ENCODE measurements around the gene SSTR5. TPM values are rescaled to one million over a fixed set of nuclear protein-coding genes. Genes with fewer than 3 reads are reported as not detected.
A peak's percentile ranks its signal among the peaks of the same experiment; 100 is the strongest.

Gene SSTR5
- total and polyA plus RNA-seq, 2 experiments from 2014 or later = 0.77 to 1.3 TPM

DNA sequence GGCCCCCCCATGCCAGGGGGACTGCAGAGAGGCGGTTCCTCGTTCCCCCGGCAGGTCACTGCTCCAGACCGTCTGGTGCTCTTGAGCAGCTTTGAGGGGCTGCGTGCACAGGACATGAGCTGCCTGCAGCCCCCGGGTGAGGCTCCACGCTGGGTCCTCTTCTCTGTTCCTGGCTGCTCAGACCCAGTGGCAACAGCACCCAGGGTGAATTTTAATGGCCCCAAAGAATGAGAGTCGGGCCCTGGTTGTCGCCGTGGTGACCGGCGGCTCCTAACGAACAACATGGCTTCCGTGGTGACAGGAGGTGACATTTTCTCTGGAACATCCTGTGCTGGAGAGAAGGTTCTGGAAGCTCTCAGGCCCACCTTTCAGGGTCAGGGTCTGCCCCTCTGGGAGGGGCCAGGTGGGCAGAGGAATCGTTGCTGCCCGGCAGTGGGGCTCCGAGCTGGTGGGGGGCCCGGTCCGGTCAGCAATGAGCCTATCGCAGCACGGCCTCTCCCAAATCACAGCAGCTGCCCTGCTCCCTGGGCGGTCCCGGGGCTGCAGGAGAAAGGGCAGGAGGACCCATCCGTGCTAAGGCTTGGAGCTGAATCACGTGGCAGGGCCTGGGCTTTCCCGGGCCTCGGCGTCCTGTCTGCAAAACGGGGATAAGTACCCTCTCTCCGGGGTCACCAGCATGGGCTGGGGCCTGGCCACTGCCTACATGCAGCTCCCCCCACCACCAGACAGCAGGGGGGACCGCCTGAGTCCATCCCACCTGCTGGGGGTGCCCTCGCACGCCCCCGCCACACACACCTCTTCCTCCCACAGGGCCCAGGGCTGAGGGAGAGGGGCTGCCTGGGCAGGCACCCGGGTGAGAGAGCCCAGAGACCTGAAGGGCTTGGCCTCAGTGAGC lies 26.9 kb downstream of the SSTR5 start:
- no peak for DNase-seq (ENCODE audit: low spot score)
- no peaks in the 10 kb centered on the region for H3K9me2 ChIP-seq (replicated peaks; ENCODE audit: insufficient read depth)
- H3K79me2 ChIP-seq = no peaks in the 10 kb centered on the region
- no peak overlapping the region for H2AFZ ChIP-seq
- no peaks in the 10 kb centered on the region for H3K27me3 ChIP-seq
- H3K4me1 ChIP-seq (ENCODE audit: insufficient read depth) = peaks cover 7% of the 10 kb centered on the region
- no peaks in the 10 kb centered on the region for H3K36me3 ChIP-seq (replicated peaks; ENCODE audit: insufficient read depth, low read depth)
- no peak overlapping the region for H3K4me3 ChIP-seq
- H3K4me2 ChIP-seq = no peak overlapping the region
- 81% methylated on average over 34 of the region's 35 CpGs for WGBS (ENCODE audit: low lambda C conversion rate, missing lambda C conversion rate)
- TF ChIP-seq, protein P1, sequence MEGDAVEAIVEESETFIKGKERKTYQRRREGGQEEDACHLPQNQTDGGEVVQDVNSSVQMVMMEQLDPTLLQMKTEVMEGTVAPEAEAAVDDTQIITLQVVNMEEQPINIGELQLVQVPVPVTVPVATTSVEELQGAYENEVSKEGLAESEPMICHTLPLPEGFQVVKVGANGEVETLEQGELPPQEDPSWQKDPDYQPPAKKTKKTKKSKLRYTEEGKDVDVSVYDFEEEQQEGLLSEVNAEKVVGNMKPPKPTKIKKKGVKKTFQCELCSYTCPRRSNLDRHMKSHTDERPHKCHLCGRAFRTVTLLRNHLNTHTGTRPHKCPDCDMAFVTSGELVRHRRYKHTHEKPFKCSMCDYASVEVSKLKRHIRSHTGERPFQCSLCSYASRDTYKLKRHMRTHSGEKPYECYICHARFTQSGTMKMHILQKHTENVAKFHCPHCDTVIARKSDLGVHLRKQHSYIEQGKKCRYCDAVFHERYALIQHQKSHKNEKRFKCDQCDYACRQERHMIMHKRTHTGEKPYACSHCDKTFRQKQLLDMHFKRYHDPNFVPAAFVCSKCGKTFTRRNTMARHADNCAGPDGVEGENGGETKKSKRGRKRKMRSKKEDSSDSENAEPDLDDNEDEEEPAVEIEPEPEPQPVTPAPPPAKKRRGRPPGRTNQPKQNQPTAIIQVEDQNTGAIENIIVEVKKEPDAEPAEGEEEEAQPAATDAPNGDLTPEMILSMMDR (IDR thresholded peaks at IDR 0.05; ENCODE audit: poor library complexity) = no peak
- no peak for TF ChIP-seq EZH2 (IDR thresholded peaks at IDR 0.05; ENCODE audit: borderline replicate concordance)
- no peak for TF ChIP-seq EZH2phosphoT487 (IDR thresholded peaks at IDR 0.05; ENCODE audit: low read depth, severe bottlenecking, unreplicated experiment)
- H3K27ac ChIP-seq = no peak overlapping the region
- H3K9me3 ChIP-seq (ENCODE audit: low read depth) = no peaks in the 10 kb centered on the region
- no peaks in the 10 kb centered on the region for H4K20me1 ChIP-seq (ENCODE audit: insufficient read depth, poor library complexity, severe bottlenecking)

DNA sequence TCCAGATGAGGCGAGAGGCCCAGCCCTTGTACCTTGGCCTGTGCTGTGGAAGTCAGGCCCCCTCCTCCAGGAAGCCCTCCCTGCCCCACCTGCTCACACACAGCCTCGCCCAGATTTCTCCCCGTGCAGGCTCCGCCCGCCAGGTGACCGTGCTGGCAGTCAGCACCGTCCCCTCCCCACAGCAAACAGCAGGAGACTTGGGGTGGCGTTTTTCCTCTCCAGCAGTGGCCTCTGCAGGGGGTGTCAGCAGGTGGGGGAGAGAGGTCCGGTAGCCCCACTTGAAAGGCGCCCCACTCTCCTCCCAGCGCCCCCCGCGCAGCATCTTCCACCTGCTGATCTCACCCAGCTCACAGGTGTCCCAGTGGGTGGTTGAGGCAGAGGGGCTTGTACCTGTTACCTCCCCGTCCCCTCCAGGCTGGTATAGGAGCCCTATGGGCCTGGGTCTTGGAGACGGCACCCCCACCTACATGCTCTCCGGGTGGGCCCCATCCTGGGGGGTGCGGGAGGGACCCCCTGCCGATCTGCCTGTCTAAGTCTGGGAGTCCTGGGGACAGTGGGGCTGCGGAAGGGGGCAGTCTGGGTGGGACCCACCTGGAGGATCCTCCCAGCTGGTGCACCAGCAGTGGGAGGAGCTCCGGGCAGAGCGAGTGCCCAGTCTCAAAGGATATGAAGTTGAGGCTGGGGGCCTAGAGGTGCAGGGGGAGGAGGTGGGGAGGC lies 27.7 kb downstream of the SSTR5 start:
- DNase-seq (ENCODE audit: low spot score) = peak; percentile 53
- H3K9me2 ChIP-seq (replicated peaks; ENCODE audit: insufficient read depth) = no peaks in the 10 kb centered on the region
- H3K27me3 ChIP-seq = no peaks in the 10 kb centered on the region
- H3K4me2 ChIP-seq = no peak overlapping the region
- no peak overlapping the region for H3K27ac ChIP-seq
- 83% methylated on average over 21 of the region's 21 CpGs for WGBS (ENCODE audit: low lambda C conversion rate, missing lambda C conversion rate)
- H2AFZ ChIP-seq = no peak overlapping the region
- H3K79me2 ChIP-seq = no peaks in the 10 kb centered on the region
- H3K36me3 ChIP-seq (replicated peaks; ENCODE audit: insufficient read depth, low read depth) = no peaks in the 10 kb centered on the region
- H4K20me1 ChIP-seq (ENCODE audit: insufficient read depth, poor library complexity, severe bottlenecking) = no peaks in the 10 kb centered on the region
- no peaks in the 10 kb centered on the region for H3K9me3 ChIP-seq (ENCODE audit: low read depth)
- H3K4me3 ChIP-seq = no peak overlapping the region
- TF ChIP-seq, protein P1 (IDR thresholded peaks at IDR 0.05; ENCODE audit: poor library complexity) = no peak
- TF ChIP-seq EZH2 (IDR thresholded peaks at IDR 0.05; ENCODE audit: borderline replicate concordance) (no peak), EZH2phosphoT487 (IDR thresholded peaks at IDR 0.05; ENCODE audit: low read depth, severe bottlenecking, unreplicated experiment) (no peak)
- H3K4me1 ChIP-seq (ENCODE audit: insufficient read depth) = peaks cover 7% of the 10 kb centered on the region

DNA sequence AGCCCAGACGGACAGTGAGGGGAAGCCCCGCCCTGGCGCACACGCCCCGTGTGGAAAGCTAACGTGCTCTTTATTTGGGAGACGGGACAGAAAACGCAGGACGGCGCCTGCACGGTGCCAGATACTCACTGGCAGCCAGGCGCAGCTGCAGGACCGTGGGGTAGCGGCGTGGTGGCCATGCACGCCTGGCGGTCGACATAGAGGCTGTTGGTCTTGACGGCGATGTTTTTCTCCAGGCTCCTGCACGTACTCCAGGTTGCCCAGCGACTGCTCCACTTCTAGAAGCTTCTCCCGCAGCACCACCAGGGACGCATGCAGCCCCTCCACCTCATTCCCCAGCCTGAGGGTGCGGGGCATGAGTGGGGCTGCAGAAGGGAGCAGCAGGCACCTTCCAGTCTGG lies 28.6 kb downstream of the SSTR5 start:
- no peak for DNase-seq (ENCODE audit: low spot score)
- Histone ChIP-seq H3K9me3 (ENCODE audit: low read depth) (no peaks in the 10 kb centered on the region), H3K4me1 (ENCODE audit: insufficient read depth) (peaks cover 7% of the 10 kb centered on the region), H3K27ac (no peak overlapping the region), H3K79me2 (no peaks in the 10 kb centered on the region), H3K4me2 (no peak overlapping the region), H3K36me3 (replicated peaks; ENCODE audit: insufficient read depth, low read depth) (no peaks in the 10 kb centered on the region), H3K4me3 (no peak overlapping the region), H4K20me1 (ENCODE audit: insufficient read depth, poor library complexity, severe bottlenecking) (no peaks in the 10 kb centered on the region), H3K9me2 (replicated peaks; ENCODE audit: insufficient read depth) (no peaks in the 10 kb centered on the region), H3K27me3 (no peaks in the 10 kb centered on the region), H2AFZ (no peak overlapping the region)
- WGBS (ENCODE audit: low lambda C conversion rate, missing lambda C conversion rate) = 85% methylated on average over 25 of the region's 25 CpGs
- TF ChIP-seq EZH2phosphoT487 (IDR thresholded peaks at IDR 0.05; ENCODE audit: low read depth, severe bottlenecking, unreplicated experiment) = no peak
- TF ChIP-seq, protein P1 (IDR thresholded peaks at IDR 0.05; ENCODE audit: poor library complexity) = no peak

Data from hepatocyte (in vitro differentiated cells).